B cell (primary cell): ENCODE measurements around the gene CDC42BPG.

ENCODE experiments used
- EZH2 ChIP-seq: IDR thresholded peaks from 2 replicates; pipeline ENCODE4 v1.6.1; 2012; ENCODE audit warnings: borderline replicate concordance, low read depth, mild to moderate bottlenecking, moderate library complexity, low read length; ENCODE audit not compliant: insufficient read depth, poor library complexity, severe bottlenecking
- TF ChIP-seq, protein P1 (sequence below): fragments of 200-600 bp; IDR thresholded peaks from one replicate; pipeline ENCODE4 v1.8.0; 2022; ENCODE audit warnings: antibody characterized with exemption, mild to moderate bottlenecking

DNA sequence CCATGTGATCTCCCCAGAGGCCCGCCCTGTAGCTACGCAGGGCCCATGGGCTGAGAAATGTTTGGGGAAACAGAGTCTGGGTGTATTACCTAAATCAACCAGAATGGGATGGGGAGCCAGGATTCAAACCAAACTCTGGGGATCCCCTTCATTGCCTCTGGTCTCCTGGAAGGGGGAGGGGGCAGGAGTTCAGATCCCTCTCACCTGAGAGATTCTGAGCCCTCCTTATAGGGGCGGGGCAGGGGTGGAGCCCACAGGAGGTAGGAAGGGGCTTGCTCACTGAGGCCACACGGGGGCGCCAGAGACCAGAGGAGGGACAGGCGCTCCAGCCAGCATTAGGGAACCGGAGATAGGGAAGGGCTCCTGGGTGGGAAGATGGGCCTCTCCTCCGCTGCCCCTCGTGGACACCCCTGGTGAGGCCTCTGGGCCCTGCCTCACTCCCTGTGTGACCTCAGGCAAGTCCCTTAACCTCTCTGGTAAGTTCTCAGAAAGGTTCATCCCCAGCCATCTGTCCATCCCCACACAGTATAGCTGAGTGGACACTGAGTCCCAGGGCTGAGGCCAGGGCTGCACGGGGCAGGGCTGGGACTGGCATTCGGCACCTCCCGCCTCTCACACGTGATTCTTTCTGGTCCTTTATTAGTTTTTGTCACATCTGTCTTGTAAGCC lies 2.7 kb upstream of the CDC42BPG start:
- TF ChIP-seq, protein P1, sequence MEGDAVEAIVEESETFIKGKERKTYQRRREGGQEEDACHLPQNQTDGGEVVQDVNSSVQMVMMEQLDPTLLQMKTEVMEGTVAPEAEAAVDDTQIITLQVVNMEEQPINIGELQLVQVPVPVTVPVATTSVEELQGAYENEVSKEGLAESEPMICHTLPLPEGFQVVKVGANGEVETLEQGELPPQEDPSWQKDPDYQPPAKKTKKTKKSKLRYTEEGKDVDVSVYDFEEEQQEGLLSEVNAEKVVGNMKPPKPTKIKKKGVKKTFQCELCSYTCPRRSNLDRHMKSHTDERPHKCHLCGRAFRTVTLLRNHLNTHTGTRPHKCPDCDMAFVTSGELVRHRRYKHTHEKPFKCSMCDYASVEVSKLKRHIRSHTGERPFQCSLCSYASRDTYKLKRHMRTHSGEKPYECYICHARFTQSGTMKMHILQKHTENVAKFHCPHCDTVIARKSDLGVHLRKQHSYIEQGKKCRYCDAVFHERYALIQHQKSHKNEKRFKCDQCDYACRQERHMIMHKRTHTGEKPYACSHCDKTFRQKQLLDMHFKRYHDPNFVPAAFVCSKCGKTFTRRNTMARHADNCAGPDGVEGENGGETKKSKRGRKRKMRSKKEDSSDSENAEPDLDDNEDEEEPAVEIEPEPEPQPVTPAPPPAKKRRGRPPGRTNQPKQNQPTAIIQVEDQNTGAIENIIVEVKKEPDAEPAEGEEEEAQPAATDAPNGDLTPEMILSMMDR: peak; percentile 97
- TF ChIP-seq EZH2: no peak
